Omental fat pad (tissue), 4 donors: ENCODE measurements around the gene LRRC27. TPM values are rescaled to one million over a fixed set of nuclear protein-coding genes. Genes with fewer than 3 reads are reported as not detected.
A peak's percentile ranks its signal among the peaks of the same experiment; 100 is the strongest.

Experiments
- ATAC-seq: fragments of 150-250 bp; one replicate; pipeline ENCODE4 v1.9.1; 2016; ENCODE audit warnings: mild to moderate bottlenecking, moderate library complexity; ENCODE audit not compliant: low FRiP score
- DNase-seq: peaks from one replicate; pipeline ENCODE4 v3.0.0-alpha.2; 2019; ENCODE audit warnings: low spot score
- CTCF ChIP-seq, 3 donors: fragments of 450-650 bp; IDR thresholded peaks; one replicate each; pipeline ENCODE4 v1.5.1; 2016 to 2017; ENCODE audit warnings: antibody characterized with exemption in 3 of 3, mild to moderate bottlenecking in 3 of 3, moderate library complexity in 2 of 3
- total RNA-seq, 4 donors: library from RNA; depleted of rRNA; stranded (reverse); fragments of >200 nt; gene quantifications; one replicate each; pipeline ENCODE4 v1.1.0, GENCODE V29; 2016

Gene LRRC27
- total RNA-seq, 4 donors from 2014 or later = 5.0 to 12.1 (median 7.7) TPM

GRCh38 chr10:132404911-132405462 is 73.0 kb downstream of the LRRC27 start:
- DNase-seq (no peak), ATAC-seq (no peak)
- no peak for TF ChIP-seq CTCF (IDR thresholded peaks at IDR 0.05)

GRCh38 chr10:132405463-132405991 is 73.5 kb downstream of the LRRC27 start:
- DNase-seq (no peak), ATAC-seq (no peak)
- TF ChIP-seq CTCF (IDR thresholded peaks at IDR 0.05) = no peak

- no peak for TF ChIP-seq CTCF (IDR thresholded peaks at IDR 0.05)
- DNase-seq = no peak
These were observed 74.2 kb downstream of the LRRC27 start for GRCh38 chr10:132406181-132406580.

GRCh38 chr10:132406750-132407149 is 74.8 kb downstream of the LRRC27 start:
- DNase-seq (no peak), ATAC-seq (no peak)
- TF ChIP-seq CTCF (IDR thresholded peaks at IDR 0.05) = no peak

More at GRCh38 chr10:132406181-132406580, 74.2 kb downstream of the LRRC27 start:
- ATAC-seq = no peak

GRCh38 chr10:132407243-132407746 is 75.3 kb downstream of the LRRC27 start:
- DNase-seq (no peak), ATAC-seq (no peak)
- TF ChIP-seq CTCF (IDR thresholded peaks at IDR 0.05) = no peak

GRCh38 chr10:132407846-132408278 is 75.9 kb downstream of the LRRC27 start:
- peak; percentile 48 for ATAC-seq
- TF ChIP-seq CTCF (IDR thresholded peaks at IDR 0.05) = no peak
- no peak for DNase-seq

GRCh38 chr10:132408367-132408781 is 76.4 kb downstream of the LRRC27 start:
- ATAC-seq = no peak
- TF ChIP-seq CTCF (IDR thresholded peaks at IDR 0.05) = no peak
- no peak for DNase-seq
